ENCODE data around the gene CSGALNACT2. TPM values are rescaled to one million over a fixed set of nuclear protein-coding genes. Genes with fewer than 3 reads are reported as not detected.

The CSGALNACT2 gene
- total RNA-seq, 2 experiments from 2014 or later: 15.3 to 15.5 TPM

GRCh38 chr10:43204943-43205671, 66.9 kb downstream of the CSGALNACT2 start:
- ChIA-PET POLR2A (interaction anchor here (0.6 kb wide), 1 partner anchor 19 kb away, joined by 3 read pairs; no protein-coding TSS in a partner anchor), CTCF (interaction anchor here (0.6 to 4.7 kb wide), 36 partner anchors 8 to 452 kb away, joined by 3 to 42 read pairs (median 4); no protein-coding TSS in a partner anchor)
- Mint-ChIP-seq H3K27me3 (no peaks in the 10 kb centered on the region), H3K9me3 (no peaks in the 10 kb centered on the region), H3K36me3 (ENCODE audit: low read depth) (no peaks in the 10 kb centered on the region), H3K27ac (no peak overlapping the region), H3K4me1 (ENCODE audit: low read depth) (peaks cover 2% of the 10 kb centered on the region), H3K4me3 (no peak overlapping the region)
- intact Hi-C loops (cut with micrococcal nuclease): loop anchor here (5.0 to 10.0 kb wide), 2 partner anchors 63 to 260 kb away; no protein-coding TSS in a partner anchor
- TF ChIP-seq, protein P1, sequence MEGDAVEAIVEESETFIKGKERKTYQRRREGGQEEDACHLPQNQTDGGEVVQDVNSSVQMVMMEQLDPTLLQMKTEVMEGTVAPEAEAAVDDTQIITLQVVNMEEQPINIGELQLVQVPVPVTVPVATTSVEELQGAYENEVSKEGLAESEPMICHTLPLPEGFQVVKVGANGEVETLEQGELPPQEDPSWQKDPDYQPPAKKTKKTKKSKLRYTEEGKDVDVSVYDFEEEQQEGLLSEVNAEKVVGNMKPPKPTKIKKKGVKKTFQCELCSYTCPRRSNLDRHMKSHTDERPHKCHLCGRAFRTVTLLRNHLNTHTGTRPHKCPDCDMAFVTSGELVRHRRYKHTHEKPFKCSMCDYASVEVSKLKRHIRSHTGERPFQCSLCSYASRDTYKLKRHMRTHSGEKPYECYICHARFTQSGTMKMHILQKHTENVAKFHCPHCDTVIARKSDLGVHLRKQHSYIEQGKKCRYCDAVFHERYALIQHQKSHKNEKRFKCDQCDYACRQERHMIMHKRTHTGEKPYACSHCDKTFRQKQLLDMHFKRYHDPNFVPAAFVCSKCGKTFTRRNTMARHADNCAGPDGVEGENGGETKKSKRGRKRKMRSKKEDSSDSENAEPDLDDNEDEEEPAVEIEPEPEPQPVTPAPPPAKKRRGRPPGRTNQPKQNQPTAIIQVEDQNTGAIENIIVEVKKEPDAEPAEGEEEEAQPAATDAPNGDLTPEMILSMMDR (IDR thresholded peaks at IDR 0.05): peak; percentile 88
- DNase-seq (peak; percentile 79), ATAC-seq (peak; percentile 73)

- no peak overlapping the region for H3K4me3 Mint-ChIP-seq
- no peaks in the 10 kb centered on the region for H3K36me3 Mint-ChIP-seq (ENCODE audit: low read depth)
- H3K27me3 Mint-ChIP-seq: no peaks in the 10 kb centered on the region
- H3K4me1 Mint-ChIP-seq (ENCODE audit: low read depth): peaks cover 3% of the 10 kb centered on the region
- intact Hi-C loops (cut with micrococcal nuclease): loop anchor here (10.0 kb wide), 1 partner anchor 259 kb away; no protein-coding TSS in a partner anchor
- no peak for ATAC-seq
- ChIA-PET POLR2A (no interaction called here), CTCF (interaction anchor here (0.8 to 4.7 kb wide), 22 partner anchors 10 to 261 kb away, joined by 3 to 42 read pairs (median 6); no protein-coding TSS in a partner anchor)
- TF ChIP-seq, protein P1 (IDR thresholded peaks at IDR 0.05): no peak
- H3K9me3 Mint-ChIP-seq: no peaks in the 10 kb centered on the region
- H3K27ac Mint-ChIP-seq: no peak overlapping the region
- no peak for DNase-seq
Measured at GRCh38 chr10:43205681-43206390, 67.6 kb downstream of the CSGALNACT2 start.

DNA sequence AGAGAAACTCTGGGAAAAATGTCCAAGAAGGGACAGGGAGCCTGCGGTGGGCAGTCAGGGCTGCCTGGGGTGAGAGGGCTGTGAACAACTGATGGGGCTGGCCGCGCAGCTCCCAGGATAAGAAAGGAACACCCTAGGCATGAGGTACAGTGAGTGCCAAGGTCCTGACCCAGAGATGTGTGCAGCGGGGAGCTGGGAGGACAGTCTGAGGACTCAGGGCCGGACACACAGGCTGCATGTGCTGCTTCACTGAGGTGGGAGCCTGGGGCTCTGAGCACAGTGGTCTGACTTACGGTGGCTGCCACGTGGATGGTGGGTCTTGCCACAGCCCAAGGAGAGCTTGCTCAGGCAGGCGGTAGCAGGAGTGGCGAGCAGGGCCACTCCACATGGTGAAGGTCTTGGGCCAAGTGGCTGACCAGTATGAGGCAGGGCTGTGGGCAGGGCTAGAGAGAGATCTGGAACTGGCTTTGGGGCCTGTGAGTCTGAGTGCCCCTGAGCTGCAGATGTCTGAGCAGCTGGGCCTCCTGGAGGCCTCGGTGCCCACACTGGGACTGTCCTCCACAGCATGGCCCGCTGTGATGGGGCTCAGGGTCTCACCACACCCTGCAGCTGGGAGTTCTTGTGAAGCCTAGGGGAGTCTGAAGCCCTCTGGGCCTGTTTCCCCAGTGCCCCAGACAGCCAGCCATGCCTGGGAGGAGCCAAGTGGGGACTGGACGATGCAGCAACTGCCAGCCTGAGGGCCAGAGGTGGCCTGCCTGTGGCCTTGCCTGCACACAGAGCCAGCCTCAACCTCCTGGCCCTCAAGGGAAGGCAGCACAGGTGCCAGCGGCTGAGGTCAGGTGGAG, 68.4 kb downstream of the CSGALNACT2 start:
- Mint-ChIP-seq H3K27me3 (no peaks in the 10 kb centered on the region), H3K9me3 (no peaks in the 10 kb centered on the region), H3K4me3 (no peak overlapping the region), H3K27ac (no peak overlapping the region), H3K36me3 (ENCODE audit: low read depth) (no peaks in the 10 kb centered on the region), H3K4me1 (ENCODE audit: low read depth) (peaks cover 6% of the 10 kb centered on the region)
- intact Hi-C loops (cut with micrococcal nuclease): loop anchor here (10.0 kb wide), 1 partner anchor 258 kb away; no protein-coding TSS in a partner anchor
- TF ChIP-seq, protein P1 (IDR thresholded peaks at IDR 0.05): no peak
- ChIA-PET POLR2A (no interaction called here), CTCF (interaction anchor here (3.4 kb wide), 1 partner anchor 10 kb away, joined by 23 read pairs; no protein-coding TSS in a partner anchor)
- DNase-seq (no peak), ATAC-seq (no peak)

- no peak for ATAC-seq
- intact Hi-C loops (cut with micrococcal nuclease): loop anchor here (10.0 kb wide), 1 partner anchor 256 kb away; no protein-coding TSS in a partner anchor
- no peak for DNase-seq
- Mint-ChIP-seq H3K4me1 (ENCODE audit: low read depth) (peaks cover 6% of the 10 kb centered on the region), H3K9me3 (no peaks in the 10 kb centered on the region), H3K36me3 (ENCODE audit: low read depth) (no peaks in the 10 kb centered on the region), H3K4me3 (no peak overlapping the region), H3K27ac (no peak overlapping the region), H3K27me3 (no peaks in the 10 kb centered on the region)
- POLR2A ChIA-PET: no interaction called here
- CTCF ChIA-PET: no interaction called here
- TF ChIP-seq, protein P1 (IDR thresholded peaks at IDR 0.05): no peak
Measured at GRCh38 chr10:43208147-43209073, 70.2 kb downstream of the CSGALNACT2 start.

All from activated CD8-positive, alpha-beta T cell treated with anti-CD3 and anti-CD28 coated beads for 36 hours (primary cell).